Head of caudate nucleus (tissue), 42 donors: ENCODE data around the gene USH2A.
A peak's percentile ranks its signal among the peaks of the same experiment; 100 is the strongest.

Experiments used
- DNase-seq, 42 donors: peaks; one replicate each; pipeline versions ENCODE4 v3.0.0 to v3.0.0-alpha.2; 2020 to 2021; ENCODE audit warnings: mixed read lengths in 7 of 42
- intact Hi-C: fragments of 100-400 bp; cut with DNase I; formaldehyde crosslinking; loops from one replicate; pipeline ENCODE4 v1.15.0; 2022

The USH2A gene

DNA sequence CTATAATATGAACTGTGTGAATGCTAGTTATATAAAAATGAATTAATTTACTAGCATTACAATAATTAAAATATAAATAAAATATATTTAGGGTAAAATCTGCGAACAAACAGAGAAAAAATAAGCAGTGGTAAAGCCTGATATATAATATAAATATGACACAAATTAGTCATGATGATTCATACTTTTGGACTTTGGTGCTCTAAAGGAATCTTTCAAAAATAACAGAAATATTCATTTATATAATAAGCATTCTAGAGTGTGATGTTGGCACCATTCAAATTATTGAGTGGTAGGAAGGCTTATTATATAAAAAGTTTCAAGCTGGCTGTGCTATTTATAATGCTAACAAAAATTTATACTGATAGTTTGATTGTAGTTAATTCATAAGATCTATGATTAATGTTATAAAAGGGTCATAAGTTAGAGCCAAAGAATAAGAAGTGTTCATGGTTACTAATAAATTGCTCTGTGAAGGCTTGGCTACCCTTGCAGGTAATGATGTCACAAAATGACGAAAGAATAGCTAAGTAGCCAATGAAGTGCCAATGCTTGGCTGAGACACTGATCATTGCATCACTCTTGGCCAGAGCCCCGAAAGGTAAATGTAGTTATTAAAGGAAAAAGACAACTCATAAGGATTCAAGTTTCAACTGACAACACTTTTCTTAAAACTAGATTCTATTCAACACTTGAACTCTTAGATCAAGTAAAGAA, 108.7 kb downstream of the USH2A start:
- intact Hi-C loops = no loop called here
- DNase-seq = no peak

DNA sequence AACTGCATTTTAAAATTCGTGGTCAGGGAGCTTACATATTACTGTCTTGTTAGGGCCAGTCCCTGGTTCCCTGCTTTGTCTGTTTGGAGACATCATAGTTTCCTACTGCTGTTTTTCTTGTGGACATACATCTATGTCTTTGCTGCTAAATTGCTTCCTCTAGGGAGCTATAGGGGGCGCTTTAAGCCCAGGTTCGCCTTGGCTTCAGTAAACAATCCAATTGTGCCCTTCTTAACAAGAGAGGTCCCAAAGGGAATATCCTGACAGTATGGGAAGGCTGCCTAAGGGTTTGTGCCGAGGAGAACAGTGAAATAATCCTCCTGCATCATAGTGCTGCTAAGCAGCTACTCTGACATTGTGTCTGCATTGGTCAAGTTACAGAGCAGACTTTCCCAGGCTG, 112.5 kb downstream of the USH2A start:
- DNase-seq = peak in 13 of 42 donors; percentile 2 to 44 (median 13)
- intact Hi-C loops = no loop called here

DNA sequence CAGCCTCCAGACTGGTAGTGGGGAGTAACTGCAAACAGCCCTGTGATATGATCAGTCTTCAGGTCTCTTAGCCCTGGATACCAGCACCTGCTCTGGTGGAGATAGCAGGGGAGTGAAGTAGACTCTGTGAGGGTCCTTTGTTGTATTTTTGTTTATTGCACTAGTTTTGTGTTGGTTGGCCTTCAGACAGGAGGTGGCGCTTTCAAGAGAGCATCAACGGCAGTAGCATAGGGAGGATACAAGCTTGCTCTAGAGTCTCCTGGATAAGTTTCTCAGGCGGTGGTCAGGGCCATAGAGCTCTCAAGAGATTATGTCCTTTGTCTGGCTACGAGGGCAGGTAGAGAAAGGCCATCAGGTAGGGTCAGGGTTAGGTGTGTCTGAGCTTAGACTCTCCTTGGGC, 116.4 kb downstream of the USH2A start:
- intact Hi-C loops = no loop called here
- no peak for DNase-seq

DNA sequence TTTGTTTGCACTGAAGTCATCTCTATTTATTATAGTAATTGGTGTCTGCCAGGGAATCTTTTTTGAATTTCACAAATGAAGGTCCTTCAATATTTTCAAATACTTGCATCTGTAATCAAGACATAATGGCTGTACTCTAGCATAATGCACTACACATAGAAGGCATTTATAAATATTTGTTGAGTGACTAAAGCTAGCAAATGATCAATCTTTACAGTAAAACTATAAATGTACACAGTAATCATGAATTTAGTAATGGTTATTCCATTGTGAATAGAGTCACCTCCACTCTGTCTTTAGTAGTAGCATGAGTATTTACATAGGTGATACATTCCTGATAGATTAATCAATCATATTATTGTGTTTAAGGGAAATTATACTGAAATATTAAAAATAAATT, 119.6 kb downstream of the USH2A start:
- no peak for DNase-seq
- intact Hi-C loops = no loop called here

DNA sequence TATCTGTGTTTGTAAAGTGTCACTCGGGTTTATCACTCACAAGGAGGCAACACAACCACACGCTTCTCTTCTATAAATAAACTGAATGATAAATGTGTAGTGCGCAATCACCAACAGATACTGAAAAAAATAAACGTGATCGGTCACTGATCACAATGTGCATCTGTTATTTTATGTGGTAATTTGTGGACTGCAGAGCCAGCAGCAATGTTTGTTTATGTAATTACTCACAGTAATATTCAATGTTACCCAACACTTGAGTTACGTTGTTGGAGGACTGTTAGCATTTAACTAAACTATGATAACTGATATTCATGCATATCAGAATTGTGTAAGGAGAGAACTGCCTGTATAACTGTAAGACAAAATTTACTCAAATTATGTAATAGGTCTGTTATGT, 129.6 kb downstream of the USH2A start:
- no peak for DNase-seq
- intact Hi-C loops = no loop called here

DNA sequence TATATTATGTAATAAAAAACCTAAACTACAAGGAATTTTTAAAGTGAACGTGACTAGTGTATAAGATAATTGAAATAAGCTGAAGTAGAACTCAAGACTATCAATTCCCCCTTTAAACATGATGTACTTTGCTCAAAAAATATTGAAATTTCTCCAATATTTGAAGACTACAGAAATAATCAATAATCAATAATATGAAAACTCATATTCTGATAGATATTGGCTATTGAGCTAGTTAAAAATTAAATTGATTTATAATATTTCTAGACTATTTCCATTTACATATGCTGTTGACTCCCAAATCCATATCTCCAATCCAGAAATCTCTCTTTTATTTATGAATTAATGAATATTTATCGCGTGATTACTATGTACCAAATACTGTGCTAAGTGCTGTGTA, 133.2 kb downstream of the USH2A start:
- no peak for DNase-seq
- intact Hi-C loops = no loop called here

DNA sequence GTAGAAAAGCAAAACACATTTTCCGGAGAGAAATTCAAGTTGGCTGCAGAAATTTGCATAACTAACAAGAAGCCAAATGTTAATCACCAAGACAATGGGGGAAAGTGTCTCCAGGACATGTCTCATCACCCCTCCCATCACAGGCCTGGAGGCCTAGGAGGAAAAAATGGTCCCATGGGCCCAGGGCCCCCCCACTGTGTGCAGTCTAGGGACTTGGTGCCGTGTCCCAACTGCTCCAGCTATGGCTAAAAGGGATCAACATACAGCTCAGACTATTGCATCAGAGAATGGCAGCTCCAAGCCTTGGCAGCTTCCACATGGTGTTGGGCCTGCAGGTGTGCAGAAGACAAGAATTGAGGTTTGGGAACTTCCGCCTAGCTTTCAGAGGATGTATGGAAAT, 138.2 kb downstream of the USH2A start:
- DNase-seq = no peak
- intact Hi-C loops = no loop called here

DNA sequence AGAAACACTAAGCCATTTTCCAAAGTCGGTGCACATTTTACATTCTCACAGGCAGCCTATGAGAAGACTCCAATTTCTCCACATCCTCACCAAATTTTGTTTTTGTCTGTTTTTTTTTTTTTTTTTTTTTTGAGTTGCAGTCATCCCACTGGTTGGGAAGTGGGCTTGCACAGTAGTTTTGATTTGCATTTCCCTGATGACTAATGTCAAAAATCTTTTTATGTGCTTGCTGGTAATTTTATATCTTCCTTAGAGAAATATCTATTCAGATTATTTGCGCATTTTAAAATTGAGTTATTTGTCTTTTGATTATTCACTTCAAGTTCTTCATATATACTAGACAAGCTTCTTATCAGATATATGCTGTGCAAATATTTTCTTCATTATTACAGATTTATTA, 141.5 kb downstream of the USH2A start:
- intact Hi-C loops = no loop called here
- DNase-seq = no peak

DNA sequence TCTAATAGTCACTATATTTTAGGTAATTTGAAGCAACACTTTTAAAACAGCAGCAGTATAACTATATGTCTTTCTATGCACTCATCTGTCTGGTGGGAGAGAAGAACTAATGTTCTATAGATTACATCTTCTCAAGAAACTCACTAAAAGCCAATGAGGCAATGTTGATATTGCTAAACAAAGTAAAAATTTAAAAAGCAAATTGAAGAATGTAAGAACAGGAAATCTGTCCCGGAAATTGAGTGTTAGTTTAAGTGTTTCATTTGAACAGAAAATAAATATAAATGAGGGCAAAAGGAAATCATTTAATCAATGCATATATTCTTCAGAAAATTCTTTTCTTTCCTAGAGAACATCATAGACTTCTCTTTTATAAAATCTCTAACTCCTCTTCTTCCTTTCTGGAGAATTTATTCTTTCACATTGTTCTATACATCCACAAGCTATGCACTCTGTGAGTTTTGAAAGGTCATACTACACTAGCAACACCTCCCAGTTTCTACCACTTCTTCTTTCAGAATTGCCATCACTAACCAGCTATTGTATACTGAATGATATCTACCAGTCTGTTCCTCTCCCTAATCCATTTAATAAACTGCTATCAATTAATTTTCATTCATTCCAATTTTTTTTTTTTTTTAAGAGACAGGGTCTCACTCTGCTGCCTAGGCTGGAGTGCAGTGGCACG, 153.0 kb downstream of the USH2A start:
- DNase-seq = no peak
- intact Hi-C loops = no loop called here

DNA sequence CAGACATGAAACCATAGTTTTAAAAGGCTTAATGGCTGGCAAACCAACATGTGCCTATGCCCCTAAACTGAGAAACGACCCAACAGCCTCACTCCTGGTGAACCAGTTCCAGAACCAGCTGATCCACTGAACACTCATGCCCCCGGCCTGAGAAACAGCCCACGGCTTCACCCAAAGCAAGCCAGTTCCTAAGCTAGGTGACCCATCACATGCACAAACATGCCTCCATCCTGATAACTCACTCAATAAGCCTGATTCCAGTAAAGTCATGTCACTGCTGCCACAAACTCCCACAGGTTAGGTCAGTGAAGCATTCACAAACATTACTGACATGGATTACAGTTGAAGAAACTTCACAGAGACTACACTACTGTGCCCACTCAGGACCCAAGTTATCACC, 161.6 kb downstream of the USH2A start:
- intact Hi-C loops = no loop called here
- no peak for DNase-seq

DNA sequence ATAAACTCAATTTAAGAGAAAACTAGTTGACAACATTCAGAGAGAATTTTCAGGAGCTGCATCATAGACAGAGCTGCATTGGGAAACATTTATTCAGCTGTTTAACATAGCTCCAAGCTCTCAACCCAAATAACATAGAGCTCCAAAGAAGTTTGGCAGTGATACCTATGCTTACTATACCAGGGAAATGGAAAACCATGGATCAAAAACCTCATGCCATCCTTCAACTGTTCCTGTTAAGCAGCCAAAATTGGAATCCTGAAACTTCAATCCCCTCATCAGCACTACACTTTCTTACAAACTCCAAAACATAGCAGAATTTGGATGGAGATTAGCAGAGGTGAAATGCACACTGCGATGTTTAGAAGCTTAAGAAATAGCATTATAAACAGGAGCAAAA, 164.4 kb downstream of the USH2A start:
- DNase-seq = no peak
- intact Hi-C loops = no loop called here

DNA sequence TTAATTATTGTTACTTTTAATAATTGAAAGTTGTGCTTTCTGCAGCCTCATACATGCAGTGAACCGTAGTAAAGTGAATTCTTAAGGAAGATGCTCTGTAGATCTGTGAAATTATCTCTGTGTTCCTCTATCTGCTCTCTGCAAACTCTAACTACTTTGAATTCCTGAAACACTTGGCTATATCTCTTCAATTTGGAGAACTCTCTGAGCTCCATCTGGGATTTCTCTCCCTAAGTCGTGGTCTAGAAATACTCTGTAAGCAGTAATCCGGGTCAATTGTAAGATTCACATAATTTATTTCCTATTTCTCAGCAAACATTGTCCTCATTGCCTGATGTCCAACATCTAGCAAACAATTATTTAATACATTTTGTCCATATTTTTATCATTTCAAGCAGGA, 164.9 kb downstream of the USH2A start:
- intact Hi-C loops = no loop called here
- no peak for DNase-seq

DNA sequence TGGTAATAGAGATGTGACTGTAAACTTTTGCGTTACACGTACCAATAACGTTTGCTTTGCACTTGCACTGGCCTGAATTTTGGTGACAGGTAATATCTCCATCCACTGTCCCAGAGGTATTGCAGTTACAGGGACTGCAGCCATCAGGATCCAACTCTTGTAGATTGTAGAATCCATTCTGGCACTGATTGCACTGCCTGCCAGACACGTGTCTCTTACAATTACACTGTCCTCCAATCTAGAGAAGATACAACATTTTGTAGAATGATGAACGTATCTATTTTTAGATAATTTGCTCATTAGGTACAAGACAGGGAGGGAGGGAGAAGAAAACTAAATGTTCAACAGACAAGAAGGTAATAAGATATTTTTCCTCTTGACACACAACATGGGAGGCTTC, 172.4 kb downstream of the USH2A start:
- intact Hi-C loops = no loop called here
- no peak for DNase-seq

DNA sequence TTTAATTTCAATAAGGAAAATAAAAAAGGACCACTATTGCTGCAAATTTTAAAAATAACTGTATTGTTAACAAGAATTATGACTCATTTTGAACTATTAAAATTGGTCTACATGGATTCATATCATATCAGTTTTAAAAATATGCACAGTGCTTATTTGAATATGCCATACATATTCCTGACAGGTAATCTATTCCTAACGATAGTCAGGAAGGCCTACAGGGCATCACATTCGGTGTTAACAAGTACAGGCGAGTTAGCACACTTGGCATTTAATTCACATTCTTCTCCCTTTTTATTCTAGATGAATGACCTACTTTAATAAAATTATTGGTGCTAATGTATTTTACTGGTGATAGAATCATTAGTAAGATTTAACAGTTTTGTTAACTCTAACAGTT, 174.6 kb downstream of the USH2A start:
- intact Hi-C loops = no loop called here

DNA sequence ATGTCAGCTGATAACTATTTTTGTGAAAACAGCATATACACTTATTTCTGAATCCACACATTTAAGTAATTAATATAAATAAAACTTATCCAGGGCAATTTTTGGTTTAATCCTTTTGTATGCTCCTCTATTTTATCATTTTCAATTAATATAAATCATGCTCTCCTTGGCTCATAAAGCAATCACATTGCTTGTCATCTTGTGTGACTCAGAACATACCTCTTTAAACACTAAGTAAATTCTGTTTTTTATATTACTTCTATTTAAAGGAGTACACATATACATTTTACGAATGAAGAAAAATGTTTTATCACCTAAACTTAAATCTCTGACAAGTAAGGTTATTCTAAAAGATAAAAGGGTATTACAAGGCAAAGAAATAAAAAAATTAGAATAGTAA, 175.3 kb downstream of the USH2A start:
- intact Hi-C loops = no loop called here
- no peak for DNase-seq

More for the DNA sequence above, 174.6 kb downstream of the USH2A start:
- DNase-seq = no peak

DNA sequence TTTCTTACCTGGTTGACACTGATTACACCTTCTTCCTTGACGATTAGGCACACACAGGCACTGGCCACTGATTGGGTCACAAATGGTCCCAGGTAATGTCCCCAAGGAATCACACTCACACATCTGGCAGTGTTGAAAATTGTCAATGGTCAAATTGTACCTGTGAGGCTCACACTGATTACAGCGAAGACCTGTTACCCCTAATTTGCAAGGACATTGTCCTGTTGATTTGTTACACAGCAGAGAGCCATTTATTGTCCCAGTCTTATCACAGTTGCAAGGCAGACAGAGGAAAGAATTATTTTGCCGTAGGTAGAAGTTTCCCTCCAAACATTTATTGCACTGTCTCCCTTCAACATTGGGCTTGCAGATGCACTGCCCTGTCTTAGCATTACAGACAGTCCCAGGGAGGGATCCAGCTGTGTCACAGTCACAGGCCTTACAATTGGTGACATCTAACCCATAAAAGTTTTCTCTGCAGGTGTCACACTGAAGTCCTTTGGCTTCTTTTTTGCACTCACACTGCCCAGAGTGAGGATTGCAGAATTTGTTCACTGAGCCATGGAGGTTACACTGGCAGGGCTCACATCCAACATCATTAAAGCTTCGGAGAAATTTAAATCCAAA, 176.6 kb downstream of the USH2A start:
- intact Hi-C loops = no loop called here

DNA sequence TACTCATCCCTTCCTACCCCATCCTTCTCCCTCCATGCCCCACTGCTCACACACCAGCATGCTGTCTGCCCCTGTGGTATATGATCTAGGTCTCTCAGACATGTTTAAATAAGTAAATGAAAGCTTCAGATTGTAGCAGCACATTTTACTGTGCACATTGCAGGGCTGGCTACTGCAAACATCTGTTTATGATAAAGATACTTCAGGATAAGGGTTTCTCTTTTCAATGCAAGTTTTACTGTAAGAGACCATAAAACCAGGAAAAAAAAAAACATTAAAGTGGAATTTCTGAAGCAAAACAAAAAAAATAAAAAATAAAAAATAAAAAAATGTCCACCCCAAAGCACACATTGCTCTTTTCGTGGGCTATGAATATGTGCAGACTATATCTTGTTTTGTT, 184.4 kb downstream of the USH2A start:
- DNase-seq = no peak
- intact Hi-C loops = no loop called here

More for the DNA sequence above, 176.6 kb downstream of the USH2A start:
- DNase-seq = no peak

DNA sequence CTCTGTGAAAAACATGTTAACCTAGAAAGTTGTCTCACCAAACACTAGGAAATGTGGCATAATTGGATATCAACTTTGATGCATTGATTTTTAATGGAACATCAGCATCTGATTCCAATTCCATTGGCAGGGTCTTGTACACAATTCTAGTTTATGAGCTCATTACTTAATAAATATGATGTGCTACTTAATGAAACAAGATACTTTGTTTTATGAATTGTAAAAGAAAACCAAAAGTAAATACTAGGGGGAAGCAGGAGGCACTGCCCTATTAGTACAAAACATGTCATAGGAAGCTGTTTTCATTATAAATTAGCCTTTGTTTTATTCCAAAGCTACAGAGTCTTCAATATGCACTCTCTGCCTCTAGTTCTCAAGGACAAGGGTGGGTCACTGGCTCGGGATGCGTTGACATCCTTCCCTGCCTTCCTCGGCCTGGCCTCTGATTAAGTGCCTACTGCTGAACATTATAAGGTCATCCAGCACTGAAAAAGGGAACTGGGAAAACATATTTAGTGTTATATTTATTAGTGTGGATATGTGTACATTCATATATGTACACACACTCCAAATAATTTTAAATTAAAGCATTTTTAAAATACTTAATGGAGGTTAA, 185.2 kb downstream of the USH2A start:
- intact Hi-C loops = no loop called here
- no peak for DNase-seq

DNA sequence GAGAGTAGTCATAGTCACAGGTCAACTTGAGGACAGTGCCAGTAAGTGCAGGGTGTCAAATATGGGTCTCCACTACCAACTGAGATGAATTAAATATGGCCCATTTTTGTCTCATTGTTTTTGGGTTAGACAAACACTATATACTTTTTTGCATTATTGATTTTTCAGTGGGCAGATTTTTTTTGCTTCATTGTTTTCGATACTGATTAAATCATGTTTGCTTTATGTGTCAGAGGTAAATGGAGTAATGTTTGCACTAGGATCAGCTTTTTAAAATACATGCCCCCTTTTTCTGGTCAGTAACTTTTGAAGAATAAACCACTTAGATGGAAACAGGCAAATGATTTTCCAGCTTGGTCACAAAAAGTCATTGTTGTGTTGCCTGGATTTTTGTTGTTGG, 199.0 kb downstream of the USH2A start:
- intact Hi-C loops = no loop called here
- no peak for DNase-seq

DNA sequence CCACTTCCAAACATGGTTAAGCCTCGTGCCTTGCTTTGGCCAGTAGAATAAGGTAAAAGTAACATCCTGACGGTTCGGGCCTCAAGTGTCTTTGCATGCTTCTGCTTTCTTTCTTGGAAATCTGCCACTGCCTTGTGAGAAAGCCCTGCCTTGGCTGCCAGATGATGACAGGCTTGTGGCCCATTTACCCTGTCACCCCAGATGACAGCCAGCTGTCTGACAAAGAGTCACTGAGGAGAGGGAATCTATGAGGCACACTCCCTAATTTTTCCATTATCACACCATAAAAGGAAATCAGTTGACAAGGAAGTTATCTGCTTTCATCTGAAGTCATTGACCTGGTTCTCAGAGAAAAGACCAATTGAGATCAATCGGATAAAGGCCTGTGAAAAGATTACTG, 199.8 kb downstream of the USH2A start:
- intact Hi-C loops = no loop called here
- DNase-seq = peak in 1 of 42 donors; percentile 16
